Measurements from ENCODE around the gene CHORDC1.
"Not testable (repeated sequence)": the region's sequence is repeated elsewhere in the genome, so short reads cannot be mapped to it uniquely, and the experiment has no call there.

Gene CHORDC1

DNA sequence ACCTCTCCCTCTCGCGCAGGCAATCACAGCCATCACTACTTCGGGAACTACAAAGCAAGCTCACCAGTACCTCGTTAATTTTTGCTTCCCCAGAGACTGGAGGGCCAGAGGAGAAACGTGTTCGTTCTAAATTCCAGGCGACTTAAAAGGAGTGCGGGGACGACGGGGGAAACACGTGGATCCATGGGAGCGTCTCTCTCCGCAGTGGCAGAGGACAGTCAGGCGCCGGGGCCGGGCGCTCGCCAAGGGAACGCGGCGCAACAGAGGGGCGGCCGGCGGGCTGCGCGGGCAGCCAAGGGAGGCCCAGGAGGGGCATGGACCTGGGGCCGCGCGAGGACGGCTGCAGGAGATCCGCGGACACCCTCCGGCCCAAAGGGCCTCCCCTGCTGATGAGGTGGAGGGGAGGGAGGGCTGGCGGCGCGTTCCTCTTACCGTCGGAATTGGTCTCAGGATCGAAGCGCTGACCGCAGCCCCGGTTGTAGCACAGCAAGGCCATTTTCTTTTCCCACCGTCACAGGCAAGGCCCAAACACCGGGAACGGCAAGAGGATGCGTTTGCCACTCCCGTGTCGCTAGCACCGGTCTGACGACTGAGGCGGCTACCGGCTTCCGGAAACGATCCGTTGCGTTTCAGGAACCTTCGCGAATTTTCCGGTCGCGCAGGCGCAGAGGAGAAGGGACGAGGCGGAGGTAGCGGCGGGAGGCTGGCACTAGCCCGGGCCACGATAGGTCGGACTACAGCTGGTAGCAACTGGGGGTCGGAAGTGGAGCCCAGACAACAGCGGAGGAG lies at the start of gene CHORDC1:
CHORDC1 (minus strand) TSS at position 591 of the 789 bp plus-strand sequence; CDS start at position 496, 95 bp downstream.
- peak; percentile 91 for DNase-seq (ENCODE audit: low read depth)

DNA sequence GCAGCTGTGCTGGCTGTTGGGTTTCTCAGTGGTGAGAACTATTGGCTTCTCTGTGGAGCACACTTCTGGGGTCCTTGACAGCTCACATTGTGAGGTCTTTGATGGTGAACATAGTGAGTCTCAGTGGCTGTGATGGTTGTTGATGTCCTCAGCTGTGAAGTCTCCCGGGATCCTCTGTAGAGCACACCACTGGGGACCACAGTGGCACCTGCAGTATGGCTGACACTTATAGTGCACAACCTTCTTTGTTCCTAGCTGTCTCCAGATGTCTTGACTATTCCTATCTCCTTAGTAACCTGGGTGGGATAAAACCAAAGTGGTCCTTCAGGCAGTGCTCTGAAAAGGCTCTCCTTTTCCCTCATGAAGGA lies 34.3 kb upstream of the CHORDC1 start:
- DNase-seq (ENCODE audit: low read depth): no peak

DNA sequence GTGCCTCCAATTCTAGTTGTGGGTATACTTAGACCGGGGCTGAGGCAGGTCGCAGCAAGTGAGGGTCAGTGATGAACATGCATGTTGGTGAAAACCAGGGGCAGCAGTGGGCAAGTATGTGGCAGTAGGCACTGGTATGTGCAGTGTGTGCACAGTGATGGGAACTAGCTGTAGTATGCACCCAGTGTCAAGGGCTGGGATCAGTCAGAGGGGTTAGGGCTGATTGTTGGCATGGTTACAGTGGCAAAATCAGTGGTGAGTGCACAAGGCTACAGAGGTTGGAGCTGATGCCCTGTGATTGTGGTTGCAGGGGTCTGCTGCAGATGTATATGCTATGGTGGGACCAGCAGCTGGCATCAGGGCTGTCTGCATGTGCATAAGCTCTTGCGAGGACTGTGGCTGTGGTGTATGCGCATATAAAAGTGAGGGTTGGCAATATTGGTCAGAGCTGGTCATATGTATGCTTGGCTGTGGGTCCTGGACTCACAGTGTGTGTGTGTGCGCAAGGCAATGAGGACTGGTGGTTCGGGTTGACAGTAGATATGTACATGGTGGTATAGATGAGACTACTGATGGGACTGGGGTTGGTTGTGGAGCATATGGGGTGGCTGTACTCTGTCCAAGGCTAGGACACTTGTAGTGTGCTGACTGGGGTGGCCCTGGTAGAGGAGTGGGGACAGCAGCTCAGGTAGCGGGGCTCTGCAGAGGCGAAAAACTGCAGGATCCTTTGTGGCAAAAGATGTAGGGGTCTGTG lies 33.7 kb upstream of the CHORDC1 start:
- DNase-seq (ENCODE audit: low read depth): no peak

DNA sequence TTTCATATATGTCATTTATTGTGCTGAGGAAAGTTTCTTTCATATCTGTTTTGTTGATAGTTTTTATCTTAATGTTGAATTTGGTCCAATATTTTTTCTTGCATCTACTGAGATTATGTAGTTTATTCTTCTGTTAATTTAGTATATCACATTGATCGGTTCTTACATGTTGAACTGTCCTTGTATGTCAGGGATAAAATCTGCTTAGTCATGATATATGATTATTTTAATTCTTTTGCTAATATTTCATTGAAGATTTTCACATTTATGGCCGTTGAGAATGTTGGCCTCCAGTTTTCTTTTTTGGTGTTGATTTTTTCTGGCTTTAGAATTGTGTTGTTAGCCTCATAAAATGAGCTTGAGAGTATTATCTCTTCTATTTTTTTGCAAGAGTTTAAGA lies 31.2 kb upstream of the CHORDC1 start:
- no peak for DNase-seq (ENCODE audit: low read depth)

DNA sequence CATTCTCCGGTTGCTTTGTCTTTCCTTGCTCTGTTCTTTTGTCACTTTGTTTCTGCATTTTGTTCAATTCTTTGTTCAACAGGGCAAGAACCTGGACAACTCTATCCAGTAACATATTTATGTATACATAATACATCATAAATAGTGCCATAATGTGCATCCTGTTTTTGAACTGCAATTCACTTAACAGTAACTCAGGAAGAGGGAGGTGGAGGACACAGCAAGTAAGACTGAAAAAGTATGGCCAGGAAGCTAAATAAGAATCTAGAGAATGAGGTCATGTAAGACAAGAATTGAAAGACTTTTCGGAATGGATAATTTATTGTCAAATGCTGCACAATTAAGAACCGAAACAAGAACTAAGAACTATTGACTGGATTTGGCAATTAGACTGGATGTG lies 29.2 kb upstream of the CHORDC1 start:
- no peak for DNase-seq (ENCODE audit: low read depth)

DNA sequence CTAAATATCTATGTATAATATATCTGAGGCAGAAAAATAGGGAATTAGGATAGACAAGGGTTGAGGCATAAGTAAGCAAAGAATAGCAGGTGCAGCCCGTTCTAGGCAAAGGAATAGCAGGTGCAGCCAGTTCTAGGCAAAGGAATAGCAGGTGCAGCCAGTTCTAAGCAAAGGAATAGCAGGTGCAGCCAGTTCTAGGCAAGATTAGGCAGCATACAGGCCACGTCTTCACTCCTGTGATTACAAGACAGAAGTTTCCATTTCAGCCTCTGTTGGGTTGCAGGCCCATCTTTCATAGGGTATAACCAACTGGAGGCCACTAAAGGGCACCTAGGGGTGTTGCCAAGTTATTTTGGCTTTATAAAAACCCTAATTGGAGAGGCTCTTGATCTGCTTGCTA lies 28.8 kb upstream of the CHORDC1 start:
- DNase-seq (ENCODE audit: low read depth): no peak

DNA sequence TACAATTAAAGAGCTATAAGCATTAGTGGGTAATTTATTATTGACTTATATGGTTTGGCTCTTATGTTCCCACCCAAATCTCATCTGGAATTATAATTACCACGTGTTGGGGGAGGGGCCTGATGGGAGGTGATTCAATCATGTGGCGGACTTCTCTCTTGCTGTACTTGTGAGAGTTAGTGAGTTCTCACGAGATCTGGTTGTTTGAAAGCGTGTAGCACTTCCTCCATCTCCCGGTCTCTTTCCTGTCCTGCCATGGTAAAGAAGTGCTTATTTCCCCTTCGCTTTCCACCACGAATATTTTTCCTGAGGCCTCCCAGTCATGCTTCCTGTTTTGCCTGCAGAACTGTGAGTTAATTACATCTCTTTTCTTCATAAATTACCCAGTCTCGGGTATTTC lies 28.1 kb upstream of the CHORDC1 start:
- DNase-seq (ENCODE audit: low read depth): no peak

DNA sequence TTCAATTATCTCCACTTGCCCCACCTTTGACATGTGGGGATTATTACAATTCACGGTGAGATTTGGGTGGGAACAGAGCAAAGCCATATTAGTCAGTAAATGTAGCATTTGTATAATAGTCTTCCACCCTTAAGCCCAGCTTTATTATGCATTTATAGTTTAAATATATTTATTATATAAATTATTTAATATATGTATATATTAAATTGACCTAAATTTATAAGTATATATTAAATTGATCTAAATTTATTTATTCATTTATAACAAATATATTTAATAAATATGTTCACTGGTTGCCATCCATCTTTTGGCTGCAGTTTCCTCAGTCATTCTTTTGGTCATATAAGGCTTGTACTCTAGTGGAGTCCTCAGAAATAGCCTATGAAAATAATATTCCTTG lies 23.6 kb upstream of the CHORDC1 start:
- DNase-seq (ENCODE audit: low read depth): no peak

DNA sequence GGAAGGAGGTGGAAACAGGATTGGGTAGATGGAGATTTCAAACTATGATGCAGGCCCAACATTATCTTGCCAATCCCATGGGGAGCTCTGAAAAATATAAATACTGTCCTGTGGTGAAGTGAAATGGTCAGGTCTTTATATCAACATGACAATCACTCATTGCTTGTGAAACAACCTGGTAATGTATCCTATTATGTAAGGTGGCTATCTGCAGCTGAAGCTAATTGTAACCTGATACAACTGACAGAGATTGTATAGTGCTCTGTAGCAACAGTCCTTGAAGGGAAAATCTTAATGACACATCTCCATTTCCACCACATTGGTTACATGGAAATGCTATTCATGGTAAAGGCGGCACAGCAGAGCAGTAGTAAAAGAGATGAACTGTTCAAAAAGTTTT lies 20.7 kb upstream of the CHORDC1 start:
- no peak for DNase-seq (ENCODE audit: low read depth)

DNA sequence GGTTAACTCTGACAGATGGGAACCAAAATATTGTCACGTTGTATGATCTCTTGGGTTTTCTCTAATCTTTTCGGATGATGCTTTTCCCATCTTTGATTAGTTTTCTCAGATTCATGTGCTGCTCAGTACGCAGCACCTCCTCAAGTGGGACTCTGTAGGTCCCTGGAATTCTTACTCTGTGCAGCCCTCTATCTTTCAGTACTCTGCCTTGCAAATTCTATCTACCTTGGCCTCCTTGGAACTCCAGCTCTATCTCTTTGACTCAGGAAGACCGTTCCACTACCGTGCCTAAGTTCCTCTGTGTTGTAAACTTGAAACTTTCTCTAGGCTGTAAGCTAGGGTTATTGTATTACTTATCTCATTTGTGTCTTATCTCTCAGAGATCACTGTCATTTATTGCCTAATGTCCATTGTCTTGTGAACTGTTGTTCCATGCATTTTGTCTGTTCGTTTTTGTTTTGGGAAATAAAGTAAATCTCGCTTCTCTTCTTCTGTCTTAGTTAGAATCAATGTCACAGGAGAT lies 20.1 kb upstream of the CHORDC1 start:
- DNase-seq (ENCODE audit: low read depth): no peak

DNA sequence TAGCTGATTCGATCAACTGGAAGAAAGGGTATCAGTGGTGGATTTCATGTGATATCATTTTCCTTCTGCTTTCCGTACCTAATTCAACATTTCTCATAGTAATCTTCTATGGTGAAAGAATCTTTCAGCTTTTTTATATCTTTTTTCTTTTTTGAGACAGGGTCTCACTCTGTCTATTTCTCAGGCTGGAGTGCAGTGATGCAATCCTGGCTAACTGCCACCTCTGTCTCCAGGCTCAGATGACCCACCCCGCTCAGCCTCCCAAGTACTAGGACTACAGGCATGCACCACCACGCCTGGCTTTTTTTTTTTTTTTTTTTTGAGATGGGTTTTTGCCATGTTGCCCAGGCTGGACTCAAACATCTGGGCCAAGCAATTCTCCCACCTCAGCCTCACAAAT lies 18.6 kb upstream of the CHORDC1 start:
- no peak for DNase-seq (ENCODE audit: low read depth)

DNA sequence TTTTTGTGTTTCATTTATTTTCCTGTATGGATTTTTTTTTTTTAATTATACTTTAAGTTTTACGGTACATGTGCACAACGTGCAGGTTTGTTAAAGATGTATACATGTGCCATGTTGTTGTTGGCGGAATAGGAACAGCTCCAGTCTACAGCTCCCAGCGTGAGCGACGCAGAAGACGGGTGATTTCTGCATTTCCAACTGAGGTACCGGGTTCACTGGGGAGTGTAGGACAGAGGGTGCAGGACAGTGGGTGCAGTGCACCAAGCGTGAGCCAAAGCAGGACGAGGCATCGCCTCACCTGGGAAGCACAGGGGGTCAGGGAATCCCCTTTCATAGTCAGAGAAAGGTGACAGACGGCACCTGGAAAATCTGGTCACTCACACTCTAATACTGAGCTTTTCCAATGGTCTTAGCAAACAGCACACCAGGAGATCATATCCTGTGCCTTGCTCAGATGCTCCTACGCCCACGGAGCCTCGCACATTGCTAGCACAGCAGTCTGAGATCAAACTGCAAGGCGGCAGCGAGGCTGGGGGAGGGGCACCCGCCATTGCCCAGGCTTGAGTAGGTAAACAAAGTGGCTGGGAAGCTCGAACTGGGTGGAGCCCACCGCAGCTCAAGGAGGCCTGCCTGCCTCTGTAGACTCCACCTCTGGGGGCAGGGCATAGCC lies 17.3 kb upstream of the CHORDC1 start:
- DNase-seq (ENCODE audit: low read depth): not testable (repeated sequence)

DNA sequence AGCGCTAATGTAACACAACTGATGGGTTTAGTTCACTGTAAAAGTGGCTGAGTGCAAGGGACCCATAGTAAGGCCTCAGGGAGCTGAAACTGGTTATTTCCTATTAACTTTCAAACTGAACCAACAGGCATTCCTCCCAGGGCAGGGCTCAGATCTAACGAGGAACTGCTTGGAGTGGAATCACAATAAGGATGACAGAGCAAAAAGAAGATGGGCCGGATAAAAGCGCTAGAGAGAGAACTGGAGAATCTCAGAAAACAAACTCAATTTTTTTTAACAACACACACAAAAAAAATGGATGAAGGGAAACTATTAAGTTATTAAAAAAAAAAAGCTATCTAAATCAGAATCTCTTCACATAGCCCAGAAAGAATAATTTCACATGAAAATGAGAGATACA lies 14.2 kb upstream of the CHORDC1 start:
- no peak for DNase-seq (ENCODE audit: low read depth)

DNA sequence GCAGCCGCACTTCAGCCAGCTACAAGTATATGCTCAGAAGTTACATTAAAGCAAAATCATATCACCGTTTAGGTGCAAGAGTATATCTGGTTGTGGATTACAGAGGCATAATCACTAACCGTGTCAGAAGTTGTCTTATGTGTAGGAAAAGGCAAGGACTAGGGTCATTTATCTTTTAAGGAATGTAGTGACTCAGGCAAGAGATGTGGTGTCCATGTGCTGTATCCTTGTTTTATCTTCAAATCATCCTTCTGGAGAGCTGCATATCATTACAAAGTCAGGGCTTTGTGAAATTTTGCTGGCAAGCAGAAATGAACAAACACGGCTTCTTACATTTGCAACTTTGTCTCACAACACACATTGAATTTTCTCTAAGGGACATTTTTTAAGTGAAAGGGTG lies 12.7 kb upstream of the CHORDC1 start:
- DNase-seq (ENCODE audit: low read depth): no peak

DNA sequence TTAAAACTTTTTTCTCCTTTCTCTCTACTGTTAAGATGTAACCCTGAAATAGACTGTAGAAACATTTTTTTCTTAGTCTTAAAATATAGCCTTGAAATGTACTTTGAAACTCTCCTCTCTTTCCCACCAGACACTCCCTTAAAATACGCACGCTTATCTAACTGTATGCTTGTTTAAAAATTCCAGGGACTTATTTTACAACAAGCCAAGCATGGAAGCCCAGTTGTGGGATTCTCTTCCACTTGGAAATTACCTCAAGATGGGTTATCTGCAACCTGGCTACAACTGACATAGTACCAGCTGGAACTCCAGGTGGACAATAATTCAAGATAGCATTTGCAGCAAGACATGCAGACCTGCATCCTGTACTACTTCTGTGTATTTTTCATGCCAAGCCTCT lies 12.1 kb upstream of the CHORDC1 start:
- no peak for DNase-seq (ENCODE audit: low read depth)

DNA sequence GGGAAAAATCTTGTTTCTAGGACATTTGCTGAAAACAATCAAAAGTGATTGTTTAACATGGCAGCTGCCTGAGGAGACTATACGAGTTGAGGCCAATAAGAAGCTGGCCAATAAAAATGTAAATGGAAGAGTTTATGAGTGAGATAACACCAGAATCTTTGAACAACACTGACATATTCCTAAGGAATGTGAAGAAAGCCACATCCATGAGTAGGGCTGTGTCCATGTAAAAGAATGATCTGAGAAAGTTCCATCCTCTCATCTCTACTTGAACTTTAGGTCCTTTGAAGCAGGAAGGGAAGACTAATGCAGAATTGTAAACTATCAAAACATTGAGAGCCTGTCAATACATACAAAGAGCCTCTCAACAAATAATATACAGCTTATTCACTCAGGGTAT lies 6.9 kb upstream of the CHORDC1 start:
- DNase-seq (ENCODE audit: low read depth): no peak

DNA sequence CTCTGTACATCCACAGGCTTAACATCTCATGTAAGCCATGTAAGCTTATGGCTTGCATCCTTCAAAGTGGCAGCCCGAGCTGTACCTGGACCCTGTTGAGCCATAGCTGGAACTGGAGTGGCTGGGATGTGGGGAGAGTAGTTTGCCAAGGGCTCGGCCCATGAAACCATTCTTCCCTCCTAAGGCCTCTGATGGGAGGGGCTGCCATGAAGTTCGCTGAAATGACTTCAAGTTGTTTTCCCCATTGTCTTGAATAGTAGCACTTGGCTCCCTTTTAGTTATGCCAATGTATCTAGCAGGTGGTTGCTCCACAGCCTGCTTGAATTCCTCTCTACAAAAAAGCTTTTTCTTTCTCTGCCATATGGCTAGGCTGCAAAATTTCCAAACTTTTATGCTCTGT lies 5.2 kb upstream of the CHORDC1 start:
- no peak for DNase-seq (ENCODE audit: low read depth)

DNA sequence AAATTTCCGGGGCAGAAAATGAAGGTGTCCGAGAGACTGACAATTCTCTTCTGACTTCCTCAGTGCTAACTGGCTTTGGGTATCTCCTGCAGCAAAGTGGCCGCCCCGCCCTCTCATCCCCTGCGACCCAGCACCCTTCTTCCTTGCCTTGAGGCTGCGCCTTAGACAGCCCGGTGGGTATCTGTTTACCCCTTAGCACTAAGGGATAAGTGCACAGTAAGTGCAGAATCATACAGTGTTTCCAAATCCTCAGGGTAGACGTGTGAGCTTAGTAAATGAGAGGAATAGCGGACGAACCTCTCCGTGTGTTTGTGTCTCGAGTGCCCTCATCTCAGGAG lies 368 bp upstream of the CHORDC1 start:
- no peak for DNase-seq (ENCODE audit: low read depth)

DNA sequence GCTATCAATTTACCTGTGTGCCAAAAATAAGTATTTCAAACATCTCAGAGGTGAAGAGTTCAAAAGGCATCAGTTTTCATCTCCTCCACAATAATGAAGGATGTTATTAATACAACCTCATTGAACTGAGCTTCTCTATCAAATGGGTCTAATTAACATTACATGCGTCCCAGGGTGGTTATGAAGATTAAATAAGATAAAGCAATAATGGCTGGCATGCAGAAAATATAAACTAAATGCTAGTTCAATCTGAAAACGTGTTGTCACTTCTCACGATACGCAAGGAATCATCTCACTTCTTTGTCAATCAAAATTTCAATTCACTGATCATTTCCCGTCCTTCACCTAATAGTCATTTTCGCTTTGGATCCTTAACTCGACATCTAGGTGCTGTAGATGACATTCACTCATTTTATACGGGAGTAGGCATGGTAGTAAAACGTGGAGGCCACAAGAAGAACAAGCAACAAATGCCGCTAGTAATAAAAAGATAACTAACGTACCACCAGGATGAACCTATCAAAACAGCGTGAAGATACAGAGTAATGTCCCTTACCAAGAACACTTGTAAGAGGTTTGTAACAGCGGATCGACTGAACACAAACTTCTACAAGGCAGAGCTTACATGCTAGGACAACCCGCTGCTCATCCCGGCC lies 918 bp downstream of the CHORDC1 start:
- DNase-seq (ENCODE audit: low read depth): no peak

DNA sequence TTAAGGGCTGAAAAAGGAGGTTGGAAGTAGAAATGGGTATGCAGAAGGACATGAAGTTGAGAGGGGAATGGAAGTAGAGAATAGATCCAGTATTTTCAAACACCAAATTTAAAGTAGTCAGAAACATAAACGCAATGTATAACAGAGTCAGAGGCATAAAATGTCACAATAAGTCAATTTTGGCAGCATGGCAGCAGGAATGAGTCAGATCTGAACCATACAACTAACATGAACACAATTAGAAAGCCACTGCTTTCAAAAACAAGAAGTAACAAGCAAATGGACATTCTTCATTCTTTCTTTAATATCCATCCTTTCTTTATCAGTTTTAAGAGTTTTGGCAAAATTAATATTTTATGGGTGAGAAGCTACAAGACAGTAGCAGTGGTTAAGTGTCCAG lies 2.5 kb downstream of the CHORDC1 start:
- no peak for DNase-seq (ENCODE audit: low read depth)

DNA sequence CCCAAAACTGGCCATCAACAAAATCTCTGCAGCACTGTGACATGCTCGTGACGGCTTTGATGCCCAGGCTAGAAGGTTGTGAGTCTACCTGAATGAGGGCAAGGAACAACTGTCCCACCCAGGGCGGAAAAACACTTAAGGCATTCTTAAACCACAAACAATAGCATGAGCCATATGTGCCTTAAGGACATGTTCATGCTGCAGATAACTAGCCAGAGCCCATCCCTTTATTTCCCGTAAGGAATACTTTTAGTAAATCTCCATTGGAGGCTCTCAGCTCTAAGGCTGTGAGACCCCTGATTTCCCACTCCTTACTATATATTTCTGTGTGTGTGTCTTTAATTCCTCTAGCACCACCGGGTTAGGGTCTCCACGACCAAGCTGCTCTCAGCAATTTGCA lies 3.4 kb downstream of the CHORDC1 start:
- DNase-seq (ENCODE audit: low read depth): no peak

DNA sequence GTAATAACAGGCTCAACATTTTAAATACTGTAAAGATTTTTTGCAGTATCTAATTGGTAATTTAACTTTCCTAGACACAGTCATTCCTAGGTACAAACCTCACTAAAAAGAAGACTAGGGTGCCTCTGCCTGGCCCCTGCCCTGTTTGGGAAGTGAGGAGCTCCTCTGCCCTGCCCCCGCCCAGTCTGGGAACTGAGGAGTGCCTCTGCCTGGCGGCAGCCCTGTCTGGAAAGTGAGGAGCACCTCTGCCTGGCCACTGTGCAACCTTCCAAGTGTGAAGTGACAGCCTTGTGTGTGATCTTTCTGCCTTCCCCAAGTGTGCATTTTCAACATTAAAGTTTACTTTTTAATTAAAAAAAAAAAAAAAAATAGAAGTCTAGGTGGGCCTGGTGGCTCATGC lies 4.2 kb downstream of the CHORDC1 start:
- DNase-seq (ENCODE audit: low read depth): no peak

DNA sequence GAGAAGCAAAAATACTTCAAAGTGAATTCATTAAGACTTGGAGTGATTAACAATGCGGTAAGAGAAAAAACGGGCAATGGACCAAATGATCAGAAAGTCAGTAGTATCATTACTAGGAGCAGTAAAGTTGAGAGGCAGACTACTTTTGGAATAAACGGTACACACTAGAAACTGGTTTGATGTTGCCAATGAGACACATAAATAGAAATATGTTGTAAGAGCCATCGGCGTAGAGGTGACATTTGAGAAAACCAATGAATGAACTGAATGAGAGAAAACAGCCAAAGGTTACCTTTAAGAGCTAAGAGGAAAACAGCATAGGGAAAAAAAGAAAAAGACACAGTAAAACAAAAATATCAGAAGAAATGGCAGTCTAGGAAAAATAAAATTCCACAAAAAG lies 6.2 kb downstream of the CHORDC1 start:
- no peak for DNase-seq (ENCODE audit: low read depth)
